B cell (primary cell): Measurements from ENCODE around the gene TOR1AIP1. TPM values are rescaled to one million over a fixed set of nuclear protein-coding genes. Genes with fewer than 3 reads are reported as not detected.
A peak's percentile ranks its signal among the peaks of the same experiment; 100 is the strongest.

Experiments used
- ATAC-seq: fragments of 200-7000 bp; cut with Tn5 transposase; one replicate; pipeline ENCODE4 v1.10.0; 2021; ENCODE audit warnings: low read depth, mild to moderate bottlenecking, moderate number of reproducible peaks, moderate library complexity
- CTCF ChIA-PET: fragments of 350-600 bp; sonication (Branson Sonifier 250); formaldehyde crosslinking; loops from one replicate; lab custom pipeline; 2021; ENCODE audit warnings: antibody characterized with exemption, inconsistent platforms; lab: Charles Lee
- POLR2A ChIA-PET: fragments of 350-600 bp; sonication (Branson Sonifier 250); formaldehyde crosslinking; loops from one replicate; lab custom pipeline; 2021; ENCODE audit warnings: antibody characterized with exemption; lab: Charles Lee
- DNase-seq: peaks from one replicate; pipeline ENCODE4 v3.0.0; 2013
- H2AFZ ChIP-seq: 2 replicates; pipeline ENCODE4 v1.6.1; 2012; ENCODE audit warnings: mild to moderate bottlenecking, low read depth, low read length; ENCODE audit not compliant: insufficient read depth, poor library complexity, severe bottlenecking
- H3K27ac ChIP-seq, 2 donors: 1 replicate in 1 of 2; 2 replicates in 1 of 2; pipeline ENCODE4 v1.5.1; 2012 to 2013; ENCODE audit warnings: low read length in 2 of 2, mild to moderate bottlenecking in 2 of 2, moderate library complexity in 1 of 2
- H3K27me3 ChIP-seq, 4 experiments: fragments of 200-600 bp in 1 of 4; sonication (generic) in 1 of 4; replicated peaks in 1 of 4; 1 replicate in 2 of 4; 2 replicates in 2 of 4; pipeline versions ENCODE4 v1.6.1 to v1.7.0; 2013 to 2016; ENCODE audit warnings: low read length in 3 of 4, mild to moderate bottlenecking in 2 of 4, mixed read lengths in 1 of 4, moderate library complexity in 1 of 4; ENCODE audit not compliant: insufficient read depth in 4 of 4, control insufficient read depth in 3 of 4; ENCODE audit errors: control extremely low read depth in 1 of 4
- H3K36me3 ChIP-seq, 2 experiments: replicated peaks in 1 of 2; 1 replicate in 1 of 2; 2 replicates in 1 of 2; pipeline versions ENCODE4 v1.6.1 to v1.7.1; 2013; ENCODE audit warnings: low read length in 1 of 2; ENCODE audit not compliant: insufficient read depth in 2 of 2, control insufficient read depth in 1 of 2; ENCODE audit errors: control extremely low read depth in 1 of 2, extremely low read depth in 1 of 2
- H3K4me1 ChIP-seq, 2 donors: fragments of 200-600 bp in 1 of 2; sonication (generic) in 1 of 2; 1 replicate in 1 of 2; 2 replicates in 1 of 2; pipeline versions ENCODE4 v1.5.1 to v1.6.1; 2013 to 2017; ENCODE audit warnings: low read length in 2 of 2; ENCODE audit not compliant: control insufficient read depth in 2 of 2, insufficient read depth in 2 of 2
- H3K4me2 ChIP-seq: replicated peaks from 2 replicates; pipeline ENCODE3; 2012; ENCODE audit warnings: mild to moderate bottlenecking, low read depth, low read length; ENCODE audit not compliant: poor library complexity, severe bottlenecking
- H3K4me3 ChIP-seq, 5 experiments: fragments of 200-600 bp in 1 of 5; sonication (generic) in 1 of 5; 1 replicate in 3 of 5; 2 replicates in 2 of 5; pipeline versions ENCODE4 v1.5.1 to v1.7.0; 2011 to 2016; ENCODE audit warnings: low read length in 4 of 5, mild to moderate bottlenecking in 4 of 5, low read depth in 2 of 5, control low read depth in 1 of 5, moderate library complexity in 1 of 5; ENCODE audit not compliant: insufficient read depth in 1 of 5; ENCODE audit errors: control extremely low read depth in 1 of 5, extremely low read depth in 1 of 5
- H3K79me2 ChIP-seq: fragments of 200-600 bp; sonication (generic); one replicate; pipeline ENCODE4 v1.6.0; 2016; ENCODE audit warnings: low read length; ENCODE audit not compliant: control insufficient read depth, insufficient read depth
- H3K9ac ChIP-seq: fragments of 200-600 bp; sonication (generic); 2 replicates; pipeline ENCODE4 v1.6.1; 2017; ENCODE audit warnings: mild to moderate bottlenecking, low read length, moderate library complexity
- H3K9me3 ChIP-seq, 3 donors: one replicate each; pipeline versions ENCODE4 v1.6.1 to v1.7.1; 2013; ENCODE audit warnings: low read length in 2 of 3; ENCODE audit not compliant: control insufficient read depth in 2 of 3, insufficient read depth in 1 of 3; ENCODE audit errors: control extremely low read depth in 1 of 3
- H4K20me1 ChIP-seq: 2 replicates; pipeline ENCODE4 v1.6.0; 2012; ENCODE audit warnings: mild to moderate bottlenecking, low read length; ENCODE audit not compliant: insufficient read depth, control insufficient read depth, poor library complexity, severe bottlenecking
- H3K27ac Mint-ChIP-seq: one replicate; pipeline ENCODE4 v1.8.0; 2021; ENCODE audit warnings: mixed read lengths
- H3K27me3 Mint-ChIP-seq: one replicate; pipeline ENCODE4 v1.8.0; 2021; ENCODE audit warnings: mixed read lengths
- H3K4me1 Mint-ChIP-seq: one replicate; pipeline ENCODE4 v1.8.0; 2021; ENCODE audit warnings: mixed read lengths
- H3K4me3 Mint-ChIP-seq: one replicate; pipeline ENCODE4 v1.8.0; 2021; ENCODE audit warnings: mixed read lengths
- H3K9me3 Mint-ChIP-seq: one replicate; pipeline ENCODE4 v1.8.0; 2022; ENCODE audit warnings: mixed read lengths; ENCODE audit not compliant: insufficient read depth
- CTCF ChIP-seq: fragments of 200-600 bp; IDR thresholded peaks from one replicate; pipeline ENCODE4 v1.8.0; 2022; ENCODE audit warnings: antibody characterized with exemption, mild to moderate bottlenecking
- EZH2 ChIP-seq: IDR thresholded peaks from 2 replicates; pipeline ENCODE4 v1.6.1; 2012; ENCODE audit warnings: borderline replicate concordance, low read depth, mild to moderate bottlenecking, moderate library complexity, low read length; ENCODE audit not compliant: insufficient read depth, poor library complexity, severe bottlenecking
- WGBS: methylation state at CpG from one replicate; pipeline ENCODE4 v1.1.5; 2013; ENCODE audit warnings: missing lambda C conversion rate; ENCODE audit not compliant: insufficient coverage; 5-methylcytosine and 5-hydroxymethylcytosine counted together
- intact Hi-C: fragments of 100-400 bp; cut with micrococcal nuclease; formaldehyde crosslinking; loops from one replicate; pipeline ENCODE4 v1.10.0; 2022
- polyA plus RNA-seq: library from polyadenylated mRNA; depleted of rRNA; stranded (reverse); fragments of >200 nt; gene quantifications from 2 replicates; pipeline ENCODE4 v1.2.3, GENCODE V29; 2012
- total RNA-seq, 2 donors: library from RNA; stranded (reverse); fragments of 120-200 nt in 1 of 2; gene quantifications; 1 replicate in 1 of 2; 2 replicates in 1 of 2; pipeline versions ENCODE4 v1.2.3 to v1.2.4, GENCODE V29; 2013 to 2022

Gene TOR1AIP1
- total and polyA plus RNA-seq, 2 donors (not counting 1 experiment from before 2014, with no cell fraction given): 43.3 to 98.1 TPM

- no CpG with 5 or more reads among the region's 2 CpGs for WGBS
- peaks cover 29 to 31% of the 10 kb centered on the region in 2 donors for H3K4me1 ChIP-seq
- H3K27ac ChIP-seq: no peak overlapping the region
- H3K9ac ChIP-seq: no peak overlapping the region
- no peak for ATAC-seq
- no peak overlapping the region for H3K4me2 ChIP-seq
- Mint-ChIP-seq H3K27me3 (no peaks in the 10 kb centered on the region), H3K9me3 (no peaks in the 10 kb centered on the region), H3K27ac (no peak overlapping the region), H3K4me1 (peaks cover 50% of the 10 kb centered on the region), H3K4me3 (peak overlapping the region; percentile 34)
- peaks cover 2% of the 10 kb centered on the region in 2 experiments for H3K36me3 ChIP-seq
- TF ChIP-seq EZH2 (no peak), CTCF (no peak)
- POLR2A ChIA-PET: interaction anchor here (1.4 kb wide), 1 partner anchor 75 kb away, joined by 5 read pairs; the partner anchor contains the start of gene CEP350
- H3K79me2 ChIP-seq: peaks cover 58% of the 10 kb centered on the region
- H2AFZ ChIP-seq: no peak overlapping the region
- no peaks in the 10 kb centered on the region for H3K27me3 ChIP-seq
- CTCF ChIA-PET: interaction anchor here (1.4 to 1.8 kb wide), 2 partner anchors 12 to 299 kb away, joined by 5 to 6 read pairs; no protein-coding TSS in a partner anchor
- no peaks in the 10 kb centered on the region for H3K9me3 ChIP-seq
- intact Hi-C loops: loop anchor here (5.0 to 10.0 kb wide), 3 partner anchors 515 to 985 kb away; partner anchors contain the start of genes AXDND1 and TOR3A
- H3K4me3 ChIP-seq: no peak overlapping the region
- H4K20me1 ChIP-seq: no peaks in the 10 kb centered on the region
- no peak for DNase-seq
Measured at GRCh38 chr1:179879797-179880196, 2.3 kb upstream of the TOR1AIP1 start.

GRCh38 chr1:179881642-179882252, 338 bp upstream of the TOR1AIP1 start:
- no peaks in the 10 kb centered on the region for H3K27me3 ChIP-seq
- peak overlapping the region; percentile 100 for H3K27ac Mint-ChIP-seq
- intact Hi-C loops: loop anchor here (1.0 to 10.0 kb wide), 8 partner anchors 73 to 1207 kb away; partner anchors contain the start of genes ACBD6, AXDND1, CEP350 and FAM20B
- H4K20me1 ChIP-seq: no peaks in the 10 kb centered on the region
- H3K9me3 Mint-ChIP-seq: no peaks in the 10 kb centered on the region
- H3K79me2 ChIP-seq: peaks cover 55% of the 10 kb centered on the region
- H3K9ac ChIP-seq: peak overlapping the region; percentile 100
- TF ChIP-seq EZH2 (no peak), CTCF (no peak)
- ChIA-PET POLR2A (interaction anchor here (2.1 to 2.7 kb wide), 2 partner anchors 72 to 273 kb away, joined by 18 to 31 read pairs; partner anchors contain the start of genes CEP350 and QSOX1), CTCF (interaction anchor here (2.3 kb wide), 1 partner anchor 72 kb away, joined by 25 read pairs; the partner anchor contains the start of gene CEP350)
- H3K27me3 Mint-ChIP-seq: no peaks in the 10 kb centered on the region
- H3K4me3 Mint-ChIP-seq: peak overlapping the region; percentile 99
- H3K4me1 Mint-ChIP-seq: peaks cover 49% of the 10 kb centered on the region
- ATAC-seq: no peak
- H3K36me3 ChIP-seq: peaks cover 11 to 20% of the 10 kb centered on the region in 2 experiments
- DNase-seq: no peak
- WGBS: 0% methylated on average over 18 of the region's 22 CpGs
- H3K4me2 ChIP-seq: peak overlapping the region; percentile 78
- H3K9me3 ChIP-seq: no peaks in the 10 kb centered on the region
- peak overlapping the region; percentile 78 to 96 (median 92) for H3K4me3 ChIP-seq
- H3K4me1 ChIP-seq: peaks cover 26 to 38% of the 10 kb centered on the region in 2 donors
- H3K27ac ChIP-seq: peak overlapping the region; percentile 99 to 100
- peak overlapping the region; percentile 90 for H2AFZ ChIP-seq
